ENCODE measurements around the gene RNF182.
"Not testable (repeated sequence)": the region's sequence is repeated elsewhere in the genome, so short reads cannot be mapped to it uniquely, and the experiment has no call there.

RNF182 gene

DNA sequence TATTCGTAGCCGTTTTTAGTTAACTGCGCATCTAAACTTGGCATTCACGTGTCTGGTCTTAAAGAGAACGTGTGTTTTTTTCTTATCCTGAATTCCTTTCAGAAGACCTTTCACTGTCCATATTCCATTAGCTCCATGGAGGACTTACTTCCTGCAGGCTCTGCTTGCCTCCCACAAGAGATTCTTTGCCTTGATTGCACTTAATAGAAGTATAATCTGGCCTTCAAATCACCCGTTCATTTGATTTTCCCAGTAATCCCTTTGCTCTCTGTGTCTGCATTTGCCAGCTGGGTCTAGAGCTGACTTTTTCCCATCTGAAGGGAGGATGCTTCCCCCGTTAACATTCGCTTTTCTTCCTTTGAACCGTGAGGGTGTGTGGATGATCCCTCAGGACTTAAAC is 79.5 kb downstream of the RNF182 start:
- DNase-seq: no peak

DNA sequence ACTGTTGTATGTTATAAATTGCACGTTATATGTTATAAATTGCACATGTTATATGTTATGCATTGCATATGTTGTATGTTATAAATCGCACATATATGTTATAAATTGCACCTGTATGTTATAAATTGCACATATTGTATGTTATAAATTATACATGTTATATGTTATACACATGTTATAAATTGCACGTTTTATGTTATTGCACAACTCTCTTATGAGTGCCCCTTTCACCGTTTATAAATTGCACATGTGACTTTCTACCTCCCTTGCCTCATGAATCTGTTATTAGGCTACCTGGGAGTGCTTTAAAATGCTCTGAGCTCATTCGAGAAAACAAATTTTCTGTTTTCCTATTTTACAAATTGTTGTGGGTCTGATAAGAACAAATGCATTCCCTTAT is 84.1 kb downstream of the RNF182 start:
- no peak for DNase-seq

DNA sequence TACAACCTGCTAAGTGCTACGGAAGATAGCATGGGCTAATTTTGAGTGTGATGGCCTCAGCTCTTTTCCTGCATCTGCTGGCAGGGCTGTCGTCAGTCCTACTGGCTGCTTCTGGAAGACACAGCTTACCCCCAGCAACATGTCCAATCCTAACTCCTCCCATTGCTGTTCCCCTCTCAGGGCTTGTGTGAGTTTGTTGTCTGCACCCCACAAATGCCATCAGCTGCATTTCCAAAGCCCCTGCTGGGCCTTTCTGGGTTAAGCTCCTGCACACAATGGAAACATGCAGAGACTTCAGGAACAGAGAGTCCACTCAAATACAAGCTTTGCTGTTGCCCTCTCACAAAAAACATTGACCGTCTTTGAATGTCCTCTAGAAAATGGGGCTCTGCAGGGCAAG is 84.7 kb downstream of the RNF182 start:
- DNase-seq: no peak

DNA sequence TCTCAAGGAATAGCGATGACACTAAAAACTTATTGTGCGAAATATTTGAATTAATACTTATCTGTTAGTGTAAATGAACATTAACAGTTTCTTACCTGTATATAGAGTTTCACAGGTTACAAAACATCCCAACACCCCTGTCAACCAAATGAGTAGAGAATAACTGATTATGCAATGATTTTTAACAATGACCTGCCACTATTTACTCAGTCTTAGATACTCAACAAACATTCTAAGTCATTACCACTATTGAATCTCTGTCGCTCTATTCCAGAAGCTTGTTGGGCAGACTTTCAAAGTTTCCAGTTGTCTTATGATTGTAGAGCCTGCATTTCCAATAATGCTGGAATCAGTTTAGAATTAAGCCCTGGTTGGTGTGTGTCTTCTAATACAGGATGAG is 85.5 kb downstream of the RNF182 start:
- no peak for DNase-seq

DNA sequence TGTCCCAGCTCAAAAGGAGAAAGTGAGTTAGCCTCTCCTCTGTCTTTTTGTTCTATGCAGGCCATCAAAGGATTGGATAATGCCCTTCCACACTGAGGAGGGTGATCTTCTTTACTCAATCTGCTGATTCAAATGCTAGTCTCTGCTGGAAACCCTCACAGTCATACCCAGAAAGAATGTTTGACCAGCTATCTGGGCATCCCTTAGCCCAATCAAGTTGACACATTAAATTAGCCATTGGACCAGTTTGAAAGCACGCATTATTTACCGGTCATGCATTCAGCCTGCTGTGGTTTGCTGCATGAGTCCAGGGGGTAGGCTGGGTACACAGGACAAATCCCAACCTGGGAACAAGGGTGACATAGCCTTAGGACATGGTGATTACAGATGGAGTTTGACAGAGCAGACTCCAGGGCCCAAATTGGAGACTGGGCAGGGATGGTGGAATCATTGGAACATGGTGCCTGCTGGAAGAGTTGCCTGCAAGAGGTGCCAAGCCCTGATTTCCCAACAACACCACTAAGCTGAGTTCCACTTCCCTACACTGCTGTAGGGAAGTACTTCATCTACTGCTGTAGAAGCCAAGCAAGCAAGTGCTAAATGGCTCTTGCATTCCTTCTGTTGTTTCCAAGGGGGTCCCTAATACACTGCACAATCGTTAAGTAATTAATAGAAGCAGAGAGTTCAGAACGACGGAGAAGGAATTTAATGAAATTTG is 87.7 kb downstream of the RNF182 start:
- no peak for DNase-seq

DNA sequence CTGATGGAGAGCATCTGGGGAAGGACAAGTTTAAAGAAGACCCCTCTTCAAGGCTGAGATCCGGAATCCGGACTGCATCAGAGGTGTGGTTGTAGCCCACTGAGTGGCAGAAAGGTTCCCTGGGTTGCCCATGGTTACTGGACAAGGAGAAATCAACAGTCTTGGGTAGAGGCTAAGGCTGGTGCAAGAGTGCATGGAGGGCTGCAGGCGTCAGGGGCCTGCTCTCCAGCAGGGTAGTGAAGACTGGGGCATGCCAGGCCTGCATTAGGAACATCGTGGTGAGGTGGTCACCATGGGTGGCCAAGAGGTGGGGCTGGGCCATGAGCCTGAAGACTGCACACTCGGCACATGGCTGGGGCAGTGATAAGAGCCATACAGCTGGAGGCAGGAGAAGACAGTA is 91.2 kb downstream of the RNF182 start:
- DNase-seq: no peak

DNA sequence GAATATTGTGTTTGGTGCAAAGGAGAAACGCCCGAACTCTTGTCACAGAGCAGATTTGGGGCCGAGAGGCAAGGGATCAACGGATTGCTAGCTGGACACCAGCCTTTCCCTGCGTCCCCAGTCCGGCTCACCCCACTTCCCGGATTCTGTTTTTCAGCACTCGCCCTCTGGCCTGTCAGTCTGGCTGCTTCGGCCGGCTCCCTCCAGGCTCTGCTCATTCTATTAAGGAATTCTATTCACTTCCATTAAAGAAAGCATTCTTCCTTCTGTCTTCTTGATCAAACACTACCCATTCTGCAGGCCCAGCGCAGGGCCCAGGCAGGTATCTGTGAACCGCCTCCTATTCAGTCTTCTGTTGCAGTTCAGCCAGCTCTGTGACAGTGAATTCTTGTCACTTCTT is 91.7 kb downstream of the RNF182 start:
- no peak for DNase-seq

DNA sequence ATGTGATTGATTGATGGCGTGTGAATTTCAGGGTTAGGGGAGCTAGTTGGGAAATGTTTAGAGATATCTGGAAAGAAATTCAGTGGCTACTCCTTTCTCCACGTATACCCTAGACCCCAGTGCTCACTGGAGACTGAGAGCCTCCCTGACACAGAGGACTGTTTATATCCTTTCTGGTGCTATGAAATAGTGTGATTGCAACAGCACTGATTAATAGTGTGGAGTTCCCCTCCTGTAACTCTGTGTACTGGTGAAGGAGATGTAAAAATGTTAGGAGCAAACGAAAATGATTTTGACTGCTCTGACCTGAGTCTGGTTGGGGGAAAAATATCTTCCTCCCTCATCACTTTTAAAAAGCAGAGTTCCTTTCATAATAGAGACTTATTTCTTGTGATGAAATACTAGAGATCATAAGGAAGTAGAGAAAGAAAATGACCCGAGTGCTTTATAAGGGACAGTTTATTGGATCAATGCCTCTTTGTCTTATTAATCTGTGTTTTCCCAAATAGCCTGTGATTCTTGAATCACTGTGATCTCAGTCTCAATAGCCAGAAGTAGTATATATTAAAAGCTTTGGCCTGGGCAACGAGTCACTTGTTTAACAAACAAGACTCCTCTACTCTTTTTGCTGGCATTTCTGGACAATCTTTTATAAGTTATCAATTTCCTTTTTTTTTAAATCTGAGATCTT is 92.3 kb downstream of the RNF182 start:
- DNase-seq: no peak

DNA sequence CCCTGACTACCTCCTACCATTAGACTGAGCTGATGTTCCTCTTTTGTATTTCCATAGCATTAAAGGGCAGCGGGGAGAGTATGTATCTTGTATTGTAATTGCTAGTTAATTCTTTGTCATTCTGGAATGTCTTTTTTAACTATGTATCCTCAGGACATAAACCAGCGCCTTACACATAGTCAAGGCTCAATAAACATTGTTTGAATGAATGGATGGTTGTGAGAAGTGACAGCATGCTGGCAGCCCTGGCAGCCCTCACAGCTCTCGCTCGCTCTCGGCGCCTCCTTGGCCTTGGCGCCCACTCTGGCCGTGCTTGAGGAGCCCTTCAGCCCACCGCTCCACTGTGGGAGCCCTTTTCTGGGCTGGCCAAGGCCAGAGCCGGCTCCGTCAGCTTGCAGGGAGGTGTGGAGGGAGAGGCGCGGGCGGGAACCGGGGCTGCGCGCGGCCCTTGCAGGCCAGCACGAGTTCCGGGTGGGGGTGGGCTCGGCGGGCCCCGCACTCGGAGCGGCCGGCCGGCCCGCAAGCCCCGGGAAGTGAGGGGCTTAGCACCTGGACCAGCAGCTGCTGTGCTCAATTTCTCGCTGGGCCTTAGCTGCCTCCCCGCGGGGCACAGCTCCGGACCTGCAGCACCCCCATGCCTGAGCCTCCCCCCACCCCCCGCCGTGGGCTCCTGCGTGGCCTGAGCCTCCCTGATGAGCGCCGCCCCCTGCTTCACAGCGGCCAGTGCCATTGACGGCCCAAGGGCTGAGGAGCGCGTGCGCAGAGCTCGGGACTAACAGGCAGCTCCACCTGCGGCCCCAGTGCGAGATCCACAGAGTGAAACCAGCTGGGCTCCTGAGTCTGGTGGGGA is 93.1 kb downstream of the RNF182 start:
- DNase-seq: no peak

DNA sequence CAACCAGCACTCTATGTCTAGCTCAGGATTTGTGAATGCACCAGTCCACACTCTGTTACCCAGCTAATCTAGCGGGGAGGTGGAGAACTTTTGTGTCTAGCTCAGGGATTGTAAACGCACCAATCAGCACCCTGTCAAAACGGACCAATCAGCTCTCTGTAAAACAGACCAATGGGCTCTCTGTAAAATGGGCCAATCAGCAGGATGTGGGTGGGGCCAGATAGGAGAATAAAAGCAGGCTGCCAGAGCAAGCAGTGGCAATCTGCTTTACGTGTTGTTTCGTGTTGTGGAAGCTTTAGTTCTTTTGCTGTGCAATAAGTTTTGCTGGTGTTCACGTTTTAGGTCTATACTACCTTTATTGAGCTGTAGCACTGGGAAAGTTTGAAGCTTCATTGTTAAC is 93.8 kb downstream of the RNF182 start:
- not testable (repeated sequence) for DNase-seq

DNA sequence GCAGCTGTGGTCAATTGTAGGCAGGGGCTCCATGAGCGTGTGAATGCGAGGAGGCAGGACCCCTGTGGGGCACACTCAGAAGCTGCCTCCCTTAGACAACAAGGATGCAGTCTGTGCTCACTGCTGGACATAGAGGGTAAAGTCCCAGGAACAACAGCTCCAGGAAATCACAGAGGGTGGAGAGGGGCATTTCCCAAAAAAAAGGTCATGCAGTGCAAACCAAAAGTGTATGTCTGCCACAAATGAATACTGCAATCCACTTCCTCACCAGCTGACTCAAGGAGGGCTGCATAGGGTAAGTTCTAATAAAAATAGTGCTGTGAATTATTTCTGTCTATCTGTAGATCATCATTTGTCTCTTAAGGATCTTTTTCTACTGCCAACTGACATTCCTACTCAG is 95.8 kb downstream of the RNF182 start:
- no peak for DNase-seq

DNA sequence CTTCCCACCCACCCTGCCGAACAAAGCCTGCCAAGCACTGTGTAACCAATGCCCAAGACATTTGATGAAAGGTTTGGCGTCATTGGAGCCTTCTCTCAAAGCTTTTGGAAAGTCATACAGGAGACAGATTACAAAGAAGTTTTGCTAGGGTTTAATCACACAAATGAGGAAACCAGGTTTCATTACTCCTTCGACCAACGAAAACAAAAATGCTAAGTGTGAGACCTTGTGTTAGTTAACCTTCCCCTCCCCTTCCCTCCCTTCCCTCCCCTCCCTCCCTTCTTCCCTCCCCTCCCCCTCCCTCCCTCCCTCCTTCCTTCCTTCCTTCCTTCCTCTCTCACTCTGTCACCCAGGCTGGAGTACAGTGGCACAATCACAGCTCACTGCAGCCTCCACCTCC is 96.7 kb downstream of the RNF182 start:
- no peak for DNase-seq

DNA sequence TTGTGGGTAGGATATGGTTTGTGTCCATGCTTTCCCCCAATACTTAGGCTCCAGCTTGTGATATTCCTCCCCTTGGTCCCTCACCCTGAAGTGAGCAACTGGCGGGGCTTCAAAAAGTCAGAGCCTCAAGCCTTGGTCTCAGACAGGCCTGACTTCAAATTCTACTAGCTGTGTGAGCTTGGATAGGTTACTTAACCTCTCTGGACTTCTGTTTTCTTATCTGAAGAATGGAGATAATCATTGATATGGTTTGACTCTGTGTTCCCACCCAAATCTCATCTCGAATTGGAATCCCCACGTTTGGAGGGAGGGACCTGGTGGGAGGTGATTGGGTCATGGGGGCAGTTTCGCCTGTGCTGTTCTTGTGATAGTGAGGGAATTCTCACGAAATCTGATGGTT is 97.9 kb downstream of the RNF182 start:
- DNase-seq: no peak

DNA sequence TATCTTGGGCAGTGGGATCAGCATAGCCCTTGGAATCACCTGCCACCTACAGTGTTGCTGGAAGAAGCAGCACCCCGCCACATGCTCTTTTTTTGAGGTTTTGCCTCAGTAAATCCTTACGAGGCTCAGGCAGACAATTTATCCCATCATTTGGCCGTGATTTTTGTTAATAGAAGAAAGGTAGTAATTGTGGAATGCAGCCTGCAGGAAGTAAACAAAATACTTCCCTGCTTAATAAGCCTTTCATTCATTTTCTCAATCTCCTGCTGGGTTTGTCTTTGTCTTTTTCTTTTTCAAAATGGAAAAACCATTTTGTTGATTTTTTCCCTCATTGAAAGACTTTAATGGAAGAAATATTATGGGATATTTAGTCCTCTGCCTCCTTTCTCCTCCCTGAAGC is 99.1 kb downstream of the RNF182 start:
- DNase-seq: no peak

DNA sequence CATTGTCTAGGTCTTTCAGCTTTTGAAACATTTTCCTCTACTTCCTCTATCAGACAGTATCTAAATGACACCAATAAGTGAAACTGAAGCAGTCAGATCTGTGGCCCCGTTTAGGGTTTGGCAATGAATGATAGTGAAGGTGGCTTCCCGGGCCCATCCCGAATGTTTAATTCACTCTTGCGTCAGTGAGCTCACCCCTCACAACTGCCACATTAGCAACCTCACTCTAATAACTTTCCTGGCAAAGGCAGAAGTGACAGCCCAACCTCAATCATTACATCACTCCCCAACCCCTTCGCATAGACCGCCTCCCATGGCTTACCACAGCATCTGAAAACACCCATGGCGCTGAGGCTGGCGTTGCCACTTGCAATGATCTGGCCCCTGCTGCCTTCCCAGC is 100.4 kb downstream of the RNF182 start:
- DNase-seq: no peak

DNA sequence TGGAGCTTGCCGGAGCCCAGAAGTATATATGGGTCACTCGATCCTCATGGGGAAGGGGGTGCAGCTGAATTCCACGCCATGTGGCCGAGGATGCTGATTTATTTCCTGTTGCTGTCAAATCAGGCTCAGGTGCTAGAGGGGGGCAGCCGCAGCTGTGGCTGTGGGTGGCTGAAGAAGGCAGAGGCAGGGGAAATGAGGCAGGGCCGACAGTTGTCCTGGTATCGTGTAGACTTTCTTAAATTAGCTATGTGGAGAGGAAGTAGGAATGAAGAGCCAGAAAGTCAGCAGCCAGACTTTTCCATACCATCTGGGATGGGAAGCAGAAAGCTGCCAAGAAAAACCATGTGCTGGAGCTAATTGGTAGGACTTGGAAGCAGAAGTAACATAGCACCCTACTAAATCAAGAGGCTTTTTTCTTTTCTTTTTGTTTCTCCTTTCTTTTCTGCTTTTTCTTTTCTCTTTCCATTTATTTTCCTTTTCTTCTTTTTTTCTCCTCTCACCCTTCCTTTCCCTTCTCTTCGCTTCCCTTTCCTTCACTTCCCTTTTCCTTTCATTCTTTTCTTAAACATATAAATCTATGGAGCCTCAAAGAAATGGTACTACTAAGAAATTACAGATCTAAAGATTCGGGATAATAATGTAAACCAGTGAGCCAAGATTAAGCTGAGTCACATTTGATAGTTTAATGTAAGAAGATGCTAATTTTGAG is 102.2 kb downstream of the RNF182 start:
- no peak for DNase-seq

DNA sequence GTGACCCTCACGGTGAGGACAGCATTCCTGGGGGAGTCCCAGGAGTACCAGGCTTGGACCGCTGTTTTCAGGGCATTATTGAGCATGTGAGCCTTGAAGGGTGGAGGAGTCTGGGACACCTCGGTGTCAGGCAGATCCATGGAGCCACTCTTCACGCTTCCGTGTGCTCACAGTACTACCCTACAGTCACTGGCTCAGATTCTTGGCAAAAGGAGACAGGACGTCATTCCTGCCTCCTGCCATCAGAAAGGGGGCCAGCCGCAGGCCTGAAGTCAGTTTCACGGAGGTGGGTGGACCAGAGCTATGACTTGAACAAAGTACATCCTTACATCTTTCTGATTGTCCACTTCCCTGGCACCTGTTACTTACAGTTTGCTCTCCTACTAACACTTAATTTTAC is 103.9 kb downstream of the RNF182 start:
- DNase-seq: no peak

DNA sequence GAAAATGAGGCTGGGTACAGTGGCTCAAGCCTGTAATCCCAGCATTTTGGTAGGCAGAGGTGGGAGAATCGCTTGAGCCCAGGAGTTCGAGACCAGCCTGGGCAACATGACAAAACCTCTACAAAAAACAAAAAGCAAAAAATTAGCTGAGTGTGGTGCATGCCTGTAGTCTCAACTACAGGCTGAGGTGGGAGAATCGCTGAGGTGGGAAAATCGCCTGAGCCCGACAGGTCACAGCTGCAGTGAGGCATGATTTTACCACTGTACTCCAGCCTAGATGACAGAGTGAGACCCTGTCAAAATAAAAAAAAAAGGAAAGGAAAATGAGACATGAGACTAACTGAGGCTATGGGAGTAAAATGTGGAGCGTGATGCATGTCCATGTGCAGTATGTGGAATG is 104.9 kb downstream of the RNF182 start:
- DNase-seq: no peak
